Effector CD4-positive, alpha-beta T cell (primary cell): ENCODE measurements around the gene PHLDB1.
A peak's percentile ranks its signal among the peaks of the same experiment; 100 is the strongest.

Source experiments
- DNase-seq: peaks from one replicate; pipeline ENCODE4 v3.0.0-alpha.2; 2020

Gene PHLDB1

DNA sequence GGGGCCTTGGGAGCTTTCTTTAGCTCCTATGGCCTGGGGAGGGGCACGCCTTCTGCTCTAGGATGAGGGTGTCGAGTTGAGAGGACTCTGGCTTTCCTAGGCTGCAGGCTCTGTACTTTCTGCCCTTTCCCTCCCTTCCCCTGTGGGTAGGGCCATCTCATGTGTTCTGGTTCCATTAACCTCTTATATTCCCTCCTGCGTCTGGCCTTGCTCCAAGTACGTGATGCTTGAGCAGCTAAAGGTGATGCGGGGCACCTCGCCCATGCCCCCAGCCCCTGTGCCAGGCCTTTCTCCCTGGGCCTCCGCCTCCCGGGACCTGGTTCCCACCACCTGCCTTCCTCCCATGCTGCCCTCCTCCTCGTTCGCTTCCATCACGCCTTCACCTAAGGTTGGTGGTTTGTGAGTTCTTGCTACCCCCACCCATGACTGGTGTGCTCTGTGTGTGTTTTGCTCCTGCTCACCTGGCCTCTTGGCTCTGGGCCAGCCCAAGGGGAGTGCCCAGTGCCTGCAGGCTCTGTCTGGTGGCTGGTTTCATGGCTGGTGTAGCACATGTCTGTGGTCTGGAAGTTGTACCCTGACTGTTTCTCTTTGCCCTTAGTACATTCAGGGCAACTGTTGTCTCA, 34.1 kb downstream of the PHLDB1 start:
- no peak for DNase-seq

DNA sequence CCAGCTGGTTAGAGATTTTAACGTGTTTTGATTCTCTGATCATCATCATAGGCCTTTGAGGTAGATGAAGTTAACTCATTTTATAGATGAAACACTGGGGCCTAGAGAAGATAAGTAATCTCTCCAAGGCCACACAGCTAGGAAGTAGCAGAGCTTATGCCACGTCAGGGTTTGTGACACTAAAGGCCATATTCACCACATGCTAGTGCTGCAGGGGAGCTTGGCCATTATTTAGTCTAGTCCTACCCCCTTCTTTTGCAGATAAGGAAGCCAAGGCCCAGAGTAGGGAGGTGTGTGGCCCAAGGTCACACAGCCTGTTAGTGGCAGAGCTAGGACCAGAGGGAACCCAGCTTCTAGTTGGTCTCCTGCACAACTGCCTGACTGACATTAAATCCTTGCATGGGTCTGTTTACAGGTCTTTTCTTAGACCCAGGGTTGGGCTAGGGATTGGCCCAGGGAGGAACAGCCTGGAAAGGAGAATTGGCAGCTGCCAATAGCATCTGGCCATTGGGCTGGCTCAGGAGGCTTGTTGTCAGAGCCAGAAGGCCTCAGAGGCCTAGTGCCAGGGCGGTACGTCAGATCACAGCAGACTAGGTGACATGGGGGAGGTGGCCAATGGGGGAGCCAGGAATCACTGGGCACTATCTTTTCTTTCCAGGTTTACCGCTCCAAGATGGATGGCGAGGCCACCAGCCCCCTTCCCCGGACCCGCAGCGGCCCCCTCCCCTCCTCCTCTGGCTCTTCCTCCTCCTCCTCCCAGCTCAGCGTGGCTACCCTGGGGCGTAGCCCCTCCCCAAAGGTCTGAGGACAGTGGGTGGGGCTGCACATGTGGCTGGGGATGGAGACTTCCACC, 36.0 kb downstream of the PHLDB1 start:
- no peak for DNase-seq

DNA sequence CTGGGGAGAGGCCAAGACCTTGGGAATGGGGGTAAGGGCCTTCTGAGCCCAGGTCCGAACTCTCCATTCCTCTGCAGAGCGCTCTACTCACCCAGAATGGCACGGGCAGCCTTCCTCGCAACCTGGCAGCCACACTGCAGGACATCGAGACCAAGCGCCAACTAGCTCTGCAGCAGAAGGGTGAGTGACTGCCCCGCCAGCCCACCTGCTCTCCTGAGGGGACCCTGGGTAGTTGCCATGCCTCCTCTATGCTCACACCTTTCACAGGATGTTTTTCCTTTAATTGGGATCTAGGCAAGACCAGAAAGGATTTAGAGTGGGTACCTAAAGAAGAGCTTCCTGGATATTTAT, 36.6 kb downstream of the PHLDB1 start:
- no peak for DNase-seq

- no peak for DNase-seq
These were observed 37.1 kb downstream of the PHLDB1 start for GRCh38 chr11:118644496-118644895.

- DNase-seq, result no peak
These were observed 37.8 kb downstream of the PHLDB1 start for GRCh38 chr11:118645066-118645715.

DNA sequence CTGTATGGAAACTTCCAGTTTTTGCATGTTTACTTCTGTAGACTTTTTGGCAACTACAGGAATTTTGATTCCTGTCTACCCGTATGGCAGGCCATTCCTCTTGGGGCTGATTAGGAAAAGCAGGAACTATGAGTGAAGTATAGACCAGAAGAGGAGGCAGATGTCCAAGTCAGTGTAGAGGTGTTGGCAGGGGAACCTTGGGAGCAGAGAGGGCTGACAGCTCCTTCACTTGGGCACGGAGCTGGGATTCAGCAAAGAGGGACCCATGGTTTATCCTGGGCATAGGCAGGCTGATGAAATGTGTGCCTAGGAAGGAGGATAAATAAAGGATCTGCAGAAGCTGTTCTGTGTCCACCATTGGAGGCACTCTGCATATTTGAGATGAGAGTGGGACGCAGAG, 39.0 kb downstream of the PHLDB1 start:
- no peak for DNase-seq

DNA sequence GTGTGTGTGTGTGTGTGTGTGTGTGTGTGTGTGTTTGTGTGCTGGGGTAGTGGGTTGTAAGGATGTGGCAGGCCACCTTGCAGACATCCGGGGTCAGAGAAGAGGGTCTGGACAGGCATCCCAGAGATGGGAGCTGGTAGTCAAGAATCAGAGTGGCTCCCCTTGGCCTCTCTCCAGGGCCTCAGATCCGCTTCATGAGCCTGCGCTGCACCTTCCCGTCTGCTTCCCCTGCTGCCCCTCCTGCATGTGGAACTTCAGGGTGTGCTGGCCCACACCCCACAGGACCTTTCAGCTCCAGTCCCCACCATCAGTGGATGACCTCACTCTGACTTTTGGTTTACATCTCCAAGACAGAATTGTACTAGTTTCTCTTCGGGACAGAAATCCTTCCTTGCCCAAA, 40.9 kb downstream of the PHLDB1 start:
- no peak for DNase-seq

GRCh38 chr11:118649941-118650340, 42.5 kb downstream of the PHLDB1 start:
- DNase-seq, result no peak

- no peak for DNase-seq
These were observed 43.0 kb downstream of the PHLDB1 start for GRCh38 chr11:118650366-118650765.

GRCh38 chr11:118651820-118652219, 44.4 kb downstream of the PHLDB1 start:
- no peak for DNase-seq

DNA sequence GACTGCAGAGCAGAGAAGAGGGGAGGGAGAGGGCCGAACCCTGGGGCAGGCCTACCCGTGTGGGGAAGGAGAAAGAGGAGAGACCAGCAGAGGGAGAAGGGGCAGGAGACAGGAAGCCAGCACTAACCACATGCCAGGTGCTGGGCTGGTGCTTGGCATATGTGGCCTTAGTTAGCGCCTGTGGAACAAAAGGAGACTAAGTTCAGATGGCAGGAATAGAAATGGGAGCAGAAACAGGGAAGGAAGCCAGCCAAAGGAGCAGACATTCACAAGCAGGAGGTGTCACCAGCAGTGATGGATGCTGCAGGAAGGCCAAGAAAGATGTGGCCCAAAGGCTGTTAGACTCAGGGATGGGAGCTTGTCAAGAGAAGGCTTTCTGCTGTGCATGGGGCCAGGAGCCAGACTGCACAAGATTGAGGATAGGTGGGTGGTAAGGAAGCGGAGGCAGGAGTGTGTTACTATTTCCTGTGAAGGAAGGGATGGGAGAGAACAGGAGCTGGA, 45.3 kb downstream of the PHLDB1 start:
- DNase-seq, result no peak

DNA sequence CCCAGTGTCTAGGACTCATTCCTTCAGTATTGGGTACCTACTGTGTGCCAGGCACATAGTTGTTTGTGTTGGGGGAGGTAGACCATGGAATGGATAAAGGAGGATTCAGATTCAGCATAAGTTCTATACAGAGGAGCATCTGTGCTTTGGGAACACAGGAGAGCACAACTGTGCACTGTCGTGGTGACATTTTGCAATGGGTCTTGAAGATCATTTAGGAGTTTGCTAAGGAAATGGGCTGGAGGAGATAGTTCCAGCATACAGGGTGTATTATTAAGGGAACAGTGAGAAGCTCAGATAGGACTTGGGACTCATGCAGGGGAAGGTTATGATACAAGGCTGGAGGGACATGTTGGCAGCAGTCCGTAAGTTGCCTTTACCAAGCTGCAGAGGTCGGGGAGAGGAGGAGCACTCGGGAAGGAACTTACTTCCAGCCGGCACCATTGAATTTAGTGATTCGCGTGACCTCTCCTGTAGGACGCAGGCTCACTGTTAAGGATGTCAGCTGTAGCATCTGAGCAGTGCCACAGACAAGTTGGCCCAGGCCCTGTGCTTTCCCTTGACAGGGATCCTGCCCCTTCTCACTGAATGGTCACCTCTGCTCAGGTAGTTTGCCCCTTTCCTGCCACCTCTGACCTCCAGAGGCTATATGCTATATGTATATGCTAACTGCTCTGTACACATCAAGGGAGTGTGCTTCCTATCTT, 46.4 kb downstream of the PHLDB1 start:
- DNase-seq, result no peak

GRCh38 chr11:118655486-118656190, 48.2 kb downstream of the PHLDB1 start:
- DNase-seq, result no peak

DNA sequence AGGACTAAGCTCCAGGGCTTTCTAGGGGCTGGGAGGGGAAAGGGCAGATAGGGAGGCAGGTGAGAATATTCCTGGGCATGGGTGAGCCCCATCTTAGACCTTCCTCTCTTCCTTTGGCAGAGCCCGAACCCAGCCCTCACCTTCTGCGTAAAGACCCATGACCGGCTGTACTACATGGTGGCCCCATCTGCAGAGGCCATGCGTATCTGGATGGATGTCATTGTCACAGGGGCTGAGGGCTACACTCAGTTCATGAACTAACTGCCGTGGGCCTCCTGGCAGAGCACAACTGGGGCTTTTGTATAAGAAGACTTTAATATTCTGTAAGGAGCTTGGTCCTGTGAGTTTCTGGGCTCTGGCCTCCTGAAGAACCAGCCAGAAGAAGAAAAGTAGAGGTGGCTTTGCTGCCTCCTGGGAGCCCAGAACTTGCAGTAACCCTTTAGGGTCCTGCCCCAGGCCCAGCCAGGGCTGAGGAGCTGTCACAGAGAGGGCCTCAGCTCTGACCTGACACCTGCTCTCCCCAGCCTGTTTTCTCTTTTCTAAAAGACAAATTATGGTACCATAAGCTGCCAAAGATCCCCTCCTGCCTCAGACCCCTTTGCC, 49.2 kb downstream of the PHLDB1 start:
- no peak for DNase-seq

- DNase-seq, result no peak
These were observed 49.8 kb downstream of the PHLDB1 start for GRCh38 chr11:118657238-118657637.

- no peak for DNase-seq
These were observed 50.5 kb downstream of the PHLDB1 start for GRCh38 chr11:118657709-118658428.

DNA sequence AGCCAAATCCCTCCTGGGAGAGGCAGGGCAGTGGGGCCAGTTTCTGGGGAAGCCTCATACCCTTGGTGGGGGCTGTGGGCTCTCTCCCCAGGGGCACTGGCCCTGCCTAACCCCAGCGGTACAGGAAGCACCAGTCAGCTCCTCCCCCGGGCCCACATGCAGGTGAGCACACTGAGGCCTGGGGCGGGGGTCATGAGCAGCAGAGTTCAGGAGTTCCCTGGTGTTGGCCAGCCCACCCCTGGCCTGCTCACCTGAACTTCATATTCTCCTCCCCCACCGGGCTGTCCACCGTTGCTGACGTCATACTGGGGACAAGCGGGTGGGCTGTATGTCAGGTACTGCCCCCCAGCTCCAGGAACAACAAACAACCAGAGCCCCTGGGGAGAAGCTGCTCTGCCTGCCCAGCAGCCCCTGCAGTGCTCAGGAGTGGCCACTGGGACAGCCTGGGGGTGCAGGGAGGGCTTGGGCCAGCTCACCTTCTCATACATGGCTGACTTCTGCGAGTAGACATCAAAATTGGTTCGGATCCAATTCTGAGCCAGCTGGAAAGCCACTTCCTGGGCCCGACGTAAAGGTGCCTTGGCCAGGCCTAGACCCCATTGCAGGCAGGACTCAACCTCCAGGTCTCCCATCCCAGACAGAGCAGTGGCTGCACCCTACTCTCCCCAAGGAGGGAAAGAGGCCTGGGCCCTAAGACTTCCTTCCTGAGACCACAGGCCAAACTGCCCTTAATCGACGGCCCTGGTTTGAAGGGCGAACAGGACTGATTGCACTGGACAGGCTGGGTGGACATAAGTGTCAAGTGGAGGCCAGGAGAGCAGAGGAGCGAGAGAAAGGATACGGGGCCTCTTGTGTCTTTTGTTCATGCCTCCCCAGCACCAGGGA, 51.3 kb downstream of the PHLDB1 start:
- DNase-seq, result no peak

DNA sequence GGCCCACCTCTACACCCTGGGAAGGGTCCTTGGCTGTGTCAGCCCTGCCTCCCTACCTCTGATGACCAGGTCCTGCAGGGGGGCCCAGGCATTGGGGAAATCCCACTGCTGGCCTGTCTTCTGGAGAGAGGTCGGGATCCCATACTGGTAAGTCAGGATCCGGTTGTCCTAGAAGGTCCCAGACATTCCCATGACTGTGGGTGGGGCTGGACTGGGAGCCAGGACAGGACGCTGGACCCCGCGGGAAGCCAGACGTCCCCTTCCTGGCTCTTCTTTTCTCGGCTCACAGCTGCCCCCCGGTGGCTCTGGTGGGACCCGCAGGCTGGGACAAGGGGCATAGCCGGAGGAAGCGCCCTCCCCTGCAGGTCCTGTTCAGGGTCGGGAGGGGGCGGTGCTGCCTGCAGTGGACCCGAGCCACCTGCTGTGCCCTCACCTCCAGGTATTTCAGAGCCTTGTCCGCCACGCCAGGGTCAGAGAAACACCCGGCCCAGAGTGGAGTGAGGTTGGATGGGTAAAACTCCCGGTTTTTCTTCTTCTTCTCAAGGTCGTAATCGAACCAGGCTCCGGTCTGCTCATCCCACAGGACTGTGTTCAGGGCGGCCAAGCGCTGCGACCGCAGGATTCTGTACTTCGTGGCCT, 52.0 kb downstream of the PHLDB1 start:
- peak; percentile 84 for DNase-seq

GRCh38 chr11:118659953-118660680, 52.7 kb downstream of the PHLDB1 start:
- DNase-seq, result no peak
